B cell (primary cell): ENCODE data around the gene DMPK. TPM values are rescaled to one million over a fixed set of nuclear protein-coding genes. Genes with fewer than 3 reads are reported as not detected.

Experiments
- ATAC-seq: fragments of 200-7000 bp; cut with Tn5 transposase; one replicate; pipeline ENCODE4 v1.10.0; 2021; ENCODE audit warnings: low read depth, mild to moderate bottlenecking, moderate number of reproducible peaks, moderate library complexity
- CTCF ChIA-PET: fragments of 350-600 bp; sonication (Branson Sonifier 250); formaldehyde crosslinking; loops from one replicate; lab custom pipeline; 2021; ENCODE audit warnings: antibody characterized with exemption, inconsistent platforms; lab: Charles Lee
- POLR2A ChIA-PET: fragments of 350-600 bp; sonication (Branson Sonifier 250); formaldehyde crosslinking; loops from one replicate; lab custom pipeline; 2021; ENCODE audit warnings: antibody characterized with exemption; lab: Charles Lee
- DNase-seq: peaks from one replicate; pipeline ENCODE4 v3.0.0; 2013
- H2AFZ ChIP-seq: 2 replicates; pipeline ENCODE4 v1.6.1; 2012; ENCODE audit warnings: mild to moderate bottlenecking, low read depth, low read length; ENCODE audit not compliant: insufficient read depth, poor library complexity, severe bottlenecking
- H3K27ac ChIP-seq, 2 donors: 1 replicate in 1 of 2; 2 replicates in 1 of 2; pipeline ENCODE4 v1.5.1; 2012 to 2013; ENCODE audit warnings: low read length in 2 of 2, mild to moderate bottlenecking in 2 of 2, moderate library complexity in 1 of 2
- H3K27me3 ChIP-seq, 4 experiments: fragments of 200-600 bp in 1 of 4; sonication (generic) in 1 of 4; replicated peaks in 1 of 4; 1 replicate in 2 of 4; 2 replicates in 2 of 4; pipeline versions ENCODE4 v1.6.1 to v1.7.0; 2013 to 2016; ENCODE audit warnings: low read length in 3 of 4, mild to moderate bottlenecking in 2 of 4, mixed read lengths in 1 of 4, moderate library complexity in 1 of 4; ENCODE audit not compliant: insufficient read depth in 4 of 4, control insufficient read depth in 3 of 4; ENCODE audit errors: control extremely low read depth in 1 of 4
- H3K36me3 ChIP-seq, 2 experiments: replicated peaks in 1 of 2; 1 replicate in 1 of 2; 2 replicates in 1 of 2; pipeline versions ENCODE4 v1.6.1 to v1.7.1; 2013; ENCODE audit warnings: low read length in 1 of 2; ENCODE audit not compliant: insufficient read depth in 2 of 2, control insufficient read depth in 1 of 2; ENCODE audit errors: control extremely low read depth in 1 of 2, extremely low read depth in 1 of 2
- H3K4me1 ChIP-seq, 2 donors: fragments of 200-600 bp in 1 of 2; sonication (generic) in 1 of 2; 1 replicate in 1 of 2; 2 replicates in 1 of 2; pipeline versions ENCODE4 v1.5.1 to v1.6.1; 2013 to 2017; ENCODE audit warnings: low read length in 2 of 2; ENCODE audit not compliant: control insufficient read depth in 2 of 2, insufficient read depth in 2 of 2
- H3K4me2 ChIP-seq: replicated peaks from 2 replicates; pipeline ENCODE3; 2012; ENCODE audit warnings: mild to moderate bottlenecking, low read depth, low read length; ENCODE audit not compliant: poor library complexity, severe bottlenecking
- H3K4me3 ChIP-seq, 5 experiments: fragments of 200-600 bp in 1 of 5; sonication (generic) in 1 of 5; 1 replicate in 3 of 5; 2 replicates in 2 of 5; pipeline versions ENCODE4 v1.5.1 to v1.7.0; 2011 to 2016; ENCODE audit warnings: low read length in 4 of 5, mild to moderate bottlenecking in 4 of 5, low read depth in 2 of 5, control low read depth in 1 of 5, moderate library complexity in 1 of 5; ENCODE audit not compliant: insufficient read depth in 1 of 5; ENCODE audit errors: control extremely low read depth in 1 of 5, extremely low read depth in 1 of 5
- H3K79me2 ChIP-seq: fragments of 200-600 bp; sonication (generic); one replicate; pipeline ENCODE4 v1.6.0; 2016; ENCODE audit warnings: low read length; ENCODE audit not compliant: control insufficient read depth, insufficient read depth
- H3K9ac ChIP-seq: fragments of 200-600 bp; sonication (generic); 2 replicates; pipeline ENCODE4 v1.6.1; 2017; ENCODE audit warnings: mild to moderate bottlenecking, low read length, moderate library complexity
- H3K9me3 ChIP-seq, 3 donors: one replicate each; pipeline versions ENCODE4 v1.6.1 to v1.7.1; 2013; ENCODE audit warnings: low read length in 2 of 3; ENCODE audit not compliant: control insufficient read depth in 2 of 3, insufficient read depth in 1 of 3; ENCODE audit errors: control extremely low read depth in 1 of 3
- H4K20me1 ChIP-seq: 2 replicates; pipeline ENCODE4 v1.6.0; 2012; ENCODE audit warnings: mild to moderate bottlenecking, low read length; ENCODE audit not compliant: insufficient read depth, control insufficient read depth, poor library complexity, severe bottlenecking
- H3K27ac Mint-ChIP-seq: one replicate; pipeline ENCODE4 v1.8.0; 2021; ENCODE audit warnings: mixed read lengths
- H3K27me3 Mint-ChIP-seq: one replicate; pipeline ENCODE4 v1.8.0; 2021; ENCODE audit warnings: mixed read lengths
- H3K4me1 Mint-ChIP-seq: one replicate; pipeline ENCODE4 v1.8.0; 2021; ENCODE audit warnings: mixed read lengths
- H3K4me3 Mint-ChIP-seq: one replicate; pipeline ENCODE4 v1.8.0; 2021; ENCODE audit warnings: mixed read lengths
- H3K9me3 Mint-ChIP-seq: one replicate; pipeline ENCODE4 v1.8.0; 2022; ENCODE audit warnings: mixed read lengths; ENCODE audit not compliant: insufficient read depth
- CTCF ChIP-seq: fragments of 200-600 bp; IDR thresholded peaks from one replicate; pipeline ENCODE4 v1.8.0; 2022; ENCODE audit warnings: antibody characterized with exemption, mild to moderate bottlenecking
- EZH2 ChIP-seq: IDR thresholded peaks from 2 replicates; pipeline ENCODE4 v1.6.1; 2012; ENCODE audit warnings: borderline replicate concordance, low read depth, mild to moderate bottlenecking, moderate library complexity, low read length; ENCODE audit not compliant: insufficient read depth, poor library complexity, severe bottlenecking
- WGBS: methylation state at CpG from one replicate; pipeline ENCODE4 v1.1.5; 2013; ENCODE audit warnings: missing lambda C conversion rate; ENCODE audit not compliant: insufficient coverage; 5-methylcytosine and 5-hydroxymethylcytosine counted together
- intact Hi-C: fragments of 100-400 bp; cut with micrococcal nuclease; formaldehyde crosslinking; loops from one replicate; pipeline ENCODE4 v1.10.0; 2022
- polyA plus RNA-seq: library from polyadenylated mRNA; depleted of rRNA; stranded (reverse); fragments of >200 nt; gene quantifications from 2 replicates; pipeline ENCODE4 v1.2.3, GENCODE V29; 2012
- total RNA-seq, 2 donors: library from RNA; stranded (reverse); fragments of 120-200 nt in 1 of 2; gene quantifications; 1 replicate in 1 of 2; 2 replicates in 1 of 2; pipeline versions ENCODE4 v1.2.3 to v1.2.4, GENCODE V29; 2013 to 2022

DMPK gene
- total and polyA plus RNA-seq, 2 donors (not counting 1 experiment from before 2014, with no cell fraction given): 28.7 to 58.3 TPM

DNA sequence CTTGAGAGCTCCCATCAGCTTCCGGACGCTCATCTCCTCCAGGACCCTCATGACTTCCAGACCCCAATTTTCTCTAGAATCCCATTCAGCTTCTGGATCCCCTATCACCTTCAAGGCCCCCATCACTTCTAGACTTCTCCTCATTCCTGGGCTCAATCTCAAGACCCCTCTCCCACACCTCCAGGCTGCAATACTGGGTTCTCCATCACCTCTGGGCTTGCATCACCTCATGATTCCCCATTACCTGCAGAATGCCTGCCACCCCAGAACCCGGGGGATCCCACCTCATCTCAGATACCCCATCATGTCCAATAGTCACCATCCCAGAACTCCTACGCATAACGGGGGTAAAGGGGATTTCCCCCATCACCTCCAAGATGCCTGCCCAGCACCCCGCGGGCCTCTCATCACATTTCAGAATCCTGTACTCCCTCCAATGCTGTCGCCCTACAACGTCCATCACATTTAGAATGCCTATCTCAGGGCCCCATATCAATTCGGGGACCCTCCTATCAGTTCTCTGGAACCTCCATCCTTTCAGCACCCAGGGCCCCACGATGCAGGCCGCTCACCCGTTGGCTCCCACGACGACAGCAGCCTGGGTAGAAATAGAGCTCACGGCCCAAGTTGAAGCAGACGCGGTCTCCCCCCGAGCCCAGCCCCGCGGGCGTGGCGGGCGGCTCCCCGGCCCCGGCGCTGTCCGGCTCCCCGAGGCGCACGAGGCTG is 9.6 kb upstream of the DMPK start:
- Histone ChIP-seq H3K4me2 (peak overlapping the region; percentile 95), H3K27me3 (no peaks in the 10 kb centered on the region), H3K27ac (peak overlapping the region in 1 of 2 donors; percentile 46), H3K4me1 (peaks cover 24 to 29% of the 10 kb centered on the region in 2 donors), H3K9me3 (no peaks in the 10 kb centered on the region), H3K36me3 (peaks cover 0 to 17% of the 10 kb centered on the region in 2 experiments), H2AFZ (peak overlapping the region; percentile 75), H3K9ac (peak overlapping the region; percentile 70), H3K4me3 (peak overlapping the region; percentile 40 to 73 (median 59)), H4K20me1 (peaks cover 40% of the 10 kb centered on the region), H3K79me2 (peaks cover 32% of the 10 kb centered on the region)
- DNase-seq (no peak), ATAC-seq (no peak)
- H3K9me3 Mint-ChIP-seq: no peaks in the 10 kb centered on the region
- peak overlapping the region; percentile 81 for H3K27ac Mint-ChIP-seq
- TF ChIP-seq CTCF (no peak), EZH2 (no peak)
- intact Hi-C loops: loop anchor here (1.0 to 10.0 kb wide), 7 partner anchors 25 to 285 kb away; partner anchors contain the start of genes CCDC61, FBXO46, SYMPK and VASP
- peak overlapping the region; percentile 91 for H3K4me3 Mint-ChIP-seq
- ChIA-PET CTCF (interaction anchor here (1.0 to 3.5 kb wide), 7 partner anchors 7 to 99 kb away, joined by 3 to 13 read pairs (median 8); partner anchors contain the start of genes QPCTL and SIX5), POLR2A (interaction anchor here (1.0 to 1.7 kb wide), 2 partner anchors 22 to 75 kb away, joined by 4 to 18 read pairs; partner anchors contain the start of gene SIX5)
- WGBS: 6% methylated on average over 31 of the region's 31 CpGs
- H3K27me3 Mint-ChIP-seq: peaks cover 8% of the 10 kb centered on the region
- H3K4me1 Mint-ChIP-seq: peaks cover 30% of the 10 kb centered on the region

GRCh38 chr19:45790942-45791341 is 8.7 kb upstream of the DMPK start:
- Histone ChIP-seq H3K27me3 (no peaks in the 10 kb centered on the region), H3K27ac (no peak overlapping the region), H3K4me1 (peaks cover 24 to 29% of the 10 kb centered on the region in 2 donors), H4K20me1 (peaks cover 49% of the 10 kb centered on the region), H3K79me2 (peaks cover 32% of the 10 kb centered on the region), H2AFZ (no peak overlapping the region), H3K9ac (no peak overlapping the region), H3K4me2 (peak overlapping the region; percentile 95), H3K9me3 (no peaks in the 10 kb centered on the region), H3K36me3 (peaks cover 0 to 26% of the 10 kb centered on the region in 2 experiments), H3K4me3 (peak overlapping the region in 1 of 5 experiments; percentile 73)
- ATAC-seq: no peak
- CTCF ChIA-PET: interaction anchor here (0.8 to 3.5 kb wide), 5 partner anchors 8 to 26 kb away, joined by 4 to 13 read pairs (median 6); partner anchors contain the start of gene SIX5
- DNase-seq: peak; percentile 67
- Mint-ChIP-seq H3K4me1 (peaks cover 30% of the 10 kb centered on the region), H3K9me3 (no peaks in the 10 kb centered on the region), H3K27ac (peak overlapping the region; percentile 56), H3K4me3 (peak overlapping the region; percentile 91), H3K27me3 (peaks cover 8% of the 10 kb centered on the region)
- intact Hi-C loops: loop anchor here (5.0 to 10.0 kb wide), 2 partner anchors 74 to 204 kb away; partner anchors contain the start of gene CCDC61
- POLR2A ChIA-PET: no interaction called here
- WGBS: 14% methylated on average over 5 of the region's 8 CpGs
- no peak for TF ChIP-seq CTCF
- no peak for TF ChIP-seq EZH2
